Measurements from ENCODE around the gene TOX2. TPM values are rescaled to one million over a fixed set of nuclear protein-coding genes. Genes with fewer than 3 reads are reported as not detected.

Gene TOX2
- total RNA-seq, 1 experiment from 2014 or later = 85.4 TPM

GRCh38 chr20:44064501-44065400, 150.1 kb downstream of the TOX2 start:
- H3K27me3 ChIP-seq (ENCODE audit: control insufficient read depth, insufficient read depth, low read length) = no peaks in the 10 kb centered on the region
- no peaks in the 10 kb centered on the region for H3K4me1 ChIP-seq (ENCODE audit: control insufficient read depth, insufficient read depth, low read length)
- intact Hi-C loops (cut with micrococcal nuclease; ENCODE audit: unreplicated experiment) = no loop called here
- H3K9me3 ChIP-seq (ENCODE audit: control insufficient read depth, insufficient read depth, low read depth, low read length) = no peaks in the 10 kb centered on the region; the same call in 1 of the 2 replicates
- H3K27ac ChIP-seq (ENCODE audit: low read length) = no peak overlapping the region
- in situ Hi-C loops (cut with HindIII; ENCODE audit: low pct_unique_long_range_greater_than_20kb, low sequenced_read_pairs) = no loop called here
- H3K36me3 ChIP-seq (ENCODE audit: control insufficient read depth, insufficient read depth, low read length) = no peaks in the 10 kb centered on the region
- ChIA-PET CTCF (no interaction called here), POLR2A (no interaction called here)
- no peak for ATAC-seq
- TF ChIP-seq SIN3A (IDR thresholded peaks at IDR 0.05; ENCODE audit: borderline replicate concordance, insufficient read depth, low read depth, low read length) = no peak
- TF ChIP-seq REST (IDR thresholded peaks at IDR 0.05; ENCODE audit: insufficient read depth in 1 of 2, low read depth in 2 of 2, low read length in 1 of 2) = no peak
- no peak for TF ChIP-seq TCF7L2 (IDR thresholded peaks at IDR 0.05; ENCODE audit: low read depth, low read length)
- TF ChIP-seq CTCF (IDR thresholded peaks at IDR 0.05) = no peak
- TF ChIP-seq POLR2AphosphoS5 (IDR thresholded peaks at IDR 0.05; ENCODE audit: low read depth, low read length) = no peak
- no peak for DNase-seq (ENCODE audit: low read depth, low spot score)
- no peak overlapping the region for H3K4me3 ChIP-seq (ENCODE audit: low read depth in 2 of 2, low read length in 2 of 2)
- no TSS peak for BruUV-seq (replicated peaks)

- DNase-seq (ENCODE audit: low read depth, low spot score) (no peak), ATAC-seq (no peak)
- H3K36me3 ChIP-seq (ENCODE audit: control insufficient read depth, insufficient read depth, low read length) = no peaks in the 10 kb centered on the region
- in situ Hi-C loops (cut with HindIII; ENCODE audit: low pct_unique_long_range_greater_than_20kb, low sequenced_read_pairs) (no loop called here), intact Hi-C loops (cut with micrococcal nuclease; ENCODE audit: unreplicated experiment) (no loop called here)
- H3K4me1 ChIP-seq (ENCODE audit: control insufficient read depth, insufficient read depth, low read length) = no peaks in the 10 kb centered on the region
- no peak overlapping the region for H3K4me3 ChIP-seq (ENCODE audit: low read depth in 2 of 2, low read length in 2 of 2)
- H3K27ac ChIP-seq (ENCODE audit: low read length) = no peak overlapping the region
- TF ChIP-seq TCF7L2 (IDR thresholded peaks at IDR 0.05; ENCODE audit: low read depth, low read length) (no peak), CTCF (IDR thresholded peaks at IDR 0.05) (no peak), POLR2AphosphoS5 (IDR thresholded peaks at IDR 0.05; ENCODE audit: low read depth, low read length) (no peak), SIN3A (IDR thresholded peaks at IDR 0.05; ENCODE audit: borderline replicate concordance, insufficient read depth, low read depth, low read length) (no peak), REST (IDR thresholded peaks at IDR 0.05; ENCODE audit: insufficient read depth in 1 of 2, low read depth in 2 of 2, low read length in 1 of 2) (no peak)
- H3K9me3 ChIP-seq (ENCODE audit: control insufficient read depth, insufficient read depth, low read depth, low read length) = no peaks in the 10 kb centered on the region
- H3K27me3 ChIP-seq (ENCODE audit: control insufficient read depth, insufficient read depth, low read length) = no peaks in the 10 kb centered on the region
- no TSS peak for BruUV-seq (replicated peaks)
- POLR2A ChIA-PET = no interaction called here
- CTCF ChIA-PET = no interaction called here
These were observed 151.0 kb downstream of the TOX2 start for GRCh38 chr20:44065401-44066340.

Data from Panc1 (cell line).